A673 (cell line): ENCODE measurements around the gene PNLIP. TPM values are rescaled to one million over a fixed set of nuclear protein-coding genes. Genes with fewer than 3 reads are reported as not detected.

ENCODE experiments used
- BruUV-seq: library from RNA; stranded (reverse); fragments of 400-500 nt; replicated peaks from 2 replicates; lab custom pipeline; 2021; lab: Mats Ljungman, UMichigan
- CTCF ChIA-PET: fragments of 300-600 bp; sonication (Branson Sonifier 250); formaldehyde crosslinking; loops from one replicate; lab custom pipeline; 2022; ENCODE audit warnings: antibody characterized with exemption; lab: Charles Lee
- POLR2A ChIA-PET: fragments of 300-600 bp; sonication (Branson Sonifier 250); formaldehyde crosslinking; loops from one replicate; lab custom pipeline; 2022; ENCODE audit warnings: antibody characterized with exemption; ENCODE audit not compliant: low non-redundant PET; lab: Charles Lee
- DNase-seq: peaks from one replicate; pipeline ENCODE4 v3.0.0-alpha.2; 2015; ENCODE audit warnings: low spot score
- H3K27ac ChIP-seq: fragments of 200-600 bp; sonication (generic); 2 replicates; pipeline ENCODE4 v1.5.1; 2016; ENCODE audit warnings: mixed run types, low read depth, mild to moderate bottlenecking, mixed read lengths, antibody characterized with exemption, low read length; ENCODE audit not compliant: poor library complexity, severe bottlenecking
- H3K27me3 ChIP-seq: fragments of 200-600 bp; sonication (generic); replicated peaks from 2 replicates; pipeline ENCODE4 v1.6.1; 2017; ENCODE audit warnings: mixed run types, low read depth, mild to moderate bottlenecking, mixed read lengths, antibody characterized with exemption, low read length; ENCODE audit not compliant: insufficient read depth, poor library complexity
- H3K36me3 ChIP-seq: fragments of 200-600 bp; sonication (generic); 2 replicates; pipeline ENCODE4 v1.6.1; 2016; ENCODE audit warnings: mixed run types, mild to moderate bottlenecking, mixed read lengths, antibody characterized with exemption, low read length; ENCODE audit not compliant: insufficient read depth, poor library complexity, severe bottlenecking
- H3K4me1 ChIP-seq: fragments of 200-600 bp; sonication (generic); 2 replicates; pipeline ENCODE4 v1.6.1; 2017; ENCODE audit warnings: mixed run types, mild to moderate bottlenecking, mixed read lengths, antibody characterized with exemption, low read length; ENCODE audit not compliant: insufficient read depth, poor library complexity, severe bottlenecking
- H3K4me3 ChIP-seq: fragments of 200-600 bp; sonication (generic); 2 replicates; pipeline ENCODE4 v1.5.1; 2016; ENCODE audit warnings: low read depth, mixed run types, mild to moderate bottlenecking, mixed read lengths, low read length; ENCODE audit not compliant: poor library complexity, severe bottlenecking
- H3K9me3 ChIP-seq: fragments of 200-600 bp; sonication (generic); 2 replicates; pipeline ENCODE4 v1.6.1; 2016; ENCODE audit warnings: mixed run types, low read depth, mild to moderate bottlenecking, mixed read lengths, antibody characterized with exemption, low read length; ENCODE audit not compliant: poor library complexity, severe bottlenecking
- CTCF ChIP-seq: fragments of 300-800, 200-600 bp; sonication (generic); conservative IDR thresholded peaks from 2 replicates; pipeline ENCODE4 v1.5.1; 2017; ENCODE audit warnings: low read depth, mild to moderate bottlenecking, antibody characterized with exemption, low read length, moderate library complexity, mixed read lengths
- EZH2 ChIP-seq: fragments of 200-600 bp; sonication (generic); IDR thresholded peaks from 2 replicates; pipeline ENCODE4 v1.6.1; 2017; ENCODE audit warnings: borderline replicate concordance, low read depth, mild to moderate bottlenecking, mixed read lengths, antibody characterized with exemption, low read length; ENCODE audit not compliant: poor library complexity, severe bottlenecking
- intact Hi-C: fragments of 100-400 bp; cut with micrococcal nuclease; formaldehyde crosslinking; loops from one replicate; pipeline ENCODE4 v1.10.0; 2022; ENCODE audit not compliant: unreplicated experiment
- total RNA-seq: library from RNA; stranded (reverse); gene quantifications from 2 replicates; pipeline ENCODE4 v1.2.3, GENCODE V29; 2021

PNLIP gene
- total RNA-seq, 1 experiment from 2014 or later: not detected

GRCh38 chr10:116567335-116567734 is 21.6 kb downstream of the PNLIP start:
- intact Hi-C loops: no loop called here
- no peaks in the 10 kb centered on the region for H3K4me1 ChIP-seq

GRCh38 chr10:116574797-116575196 is 29.1 kb downstream of the PNLIP start:
- intact Hi-C loops: no loop called here
- ChIA-PET CTCF (no interaction called here), POLR2A (no interaction called here)
- BruUV-seq: no TSS peak
- Histone ChIP-seq H3K36me3 (no peaks in the 10 kb centered on the region), H3K9me3 (no peaks in the 10 kb centered on the region), H3K4me1 (no peaks in the 10 kb centered on the region), H3K27ac (no peak overlapping the region), H3K4me3 (no peak overlapping the region), H3K27me3 (no peaks in the 10 kb centered on the region)
- TF ChIP-seq CTCF: no peak
- TF ChIP-seq EZH2: no peak
- no peak for DNase-seq

More at GRCh38 chr10:116567335-116567734, 21.6 kb downstream of the PNLIP start:
- no peak for DNase-seq
- Histone ChIP-seq H3K36me3 (no peaks in the 10 kb centered on the region), H3K9me3 (no peaks in the 10 kb centered on the region), H3K27ac (no peak overlapping the region), H3K27me3 (no peaks in the 10 kb centered on the region), H3K4me3 (no peak overlapping the region)
- TF ChIP-seq EZH2 (no peak), CTCF (no peak)
- ChIA-PET POLR2A (no interaction called here), CTCF (no interaction called here)
- no TSS peak for BruUV-seq

- no peak overlapping the region for H3K27ac ChIP-seq
- no peak overlapping the region for H3K4me3 ChIP-seq
- H3K9me3 ChIP-seq: no peaks in the 10 kb centered on the region
- no peak for DNase-seq
- ChIA-PET CTCF (no interaction called here), POLR2A (no interaction called here)
- TF ChIP-seq CTCF (no peak), EZH2 (no peak)
- no peaks in the 10 kb centered on the region for H3K27me3 ChIP-seq
- H3K4me1 ChIP-seq: no peaks in the 10 kb centered on the region
- intact Hi-C loops: no loop called here
- no peaks in the 10 kb centered on the region for H3K36me3 ChIP-seq
- BruUV-seq: no TSS peak
These were observed 42.3 kb downstream of the PNLIP start for GRCh38 chr10:116587878-116588591.
